Measurements from ENCODE around the gene TUBGCP4. TPM values are rescaled to one million over a fixed set of nuclear protein-coding genes. Genes with fewer than 3 reads are reported as not detected.
"Not testable (repeated sequence)": the region's sequence is repeated elsewhere in the genome, so short reads cannot be mapped to it uniquely, and the experiment has no call there.

The TUBGCP4 gene
- total and polyA plus RNA-seq, 2 donors, result 9.7 to 14.3 TPM

DNA sequence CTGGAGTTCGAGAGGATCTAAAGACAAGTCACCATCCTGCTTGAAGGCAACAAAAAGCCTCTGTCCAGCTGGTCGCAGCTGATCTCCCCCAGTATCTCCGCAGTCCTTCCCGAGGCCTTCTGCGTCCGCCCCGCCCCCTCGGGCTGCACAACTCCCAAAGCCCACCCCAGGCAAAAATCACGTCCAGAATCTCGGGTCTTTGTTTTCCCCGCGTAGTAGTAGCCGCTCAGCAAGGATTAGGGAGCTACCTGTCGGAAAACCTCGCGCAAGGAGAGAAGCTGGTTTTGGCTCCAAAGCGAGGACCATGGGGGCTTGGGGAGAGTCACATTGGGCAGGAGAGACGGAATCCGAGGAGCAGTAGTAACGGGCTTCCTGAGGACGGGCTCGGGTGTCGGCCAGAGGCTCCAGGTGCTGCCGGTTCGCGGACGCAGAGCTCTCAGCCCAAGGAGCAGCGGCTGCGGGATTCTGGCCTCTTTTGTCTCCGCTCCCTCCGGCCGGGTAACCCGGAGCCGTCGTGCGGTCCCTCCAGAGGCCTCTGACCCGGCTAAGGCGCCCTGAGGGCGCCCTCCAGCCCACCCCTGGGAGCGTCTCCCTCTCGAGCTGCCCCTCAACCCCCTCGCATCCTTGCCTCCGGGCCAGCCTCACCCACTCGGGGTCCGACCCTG lies 459 bp upstream of the TUBGCP4 start:
- no peaks in the 10 kb centered on the region for H3K36me3 ChIP-seq (ENCODE audit: insufficient read depth)
- no peak overlapping the region for H3K27ac ChIP-seq (ENCODE audit: low read depth)
- H3K4me3 ChIP-seq (ENCODE audit: low read depth, low read length), result peak overlapping the region; percentile 96
- WGBS, result 1% methylated on average over 45 of the region's 45 CpGs
- no peaks in the 10 kb centered on the region for H3K4me1 ChIP-seq (ENCODE audit: insufficient read depth)
- DNase-seq (ENCODE audit: extremely low spot score), result no peak

DNA sequence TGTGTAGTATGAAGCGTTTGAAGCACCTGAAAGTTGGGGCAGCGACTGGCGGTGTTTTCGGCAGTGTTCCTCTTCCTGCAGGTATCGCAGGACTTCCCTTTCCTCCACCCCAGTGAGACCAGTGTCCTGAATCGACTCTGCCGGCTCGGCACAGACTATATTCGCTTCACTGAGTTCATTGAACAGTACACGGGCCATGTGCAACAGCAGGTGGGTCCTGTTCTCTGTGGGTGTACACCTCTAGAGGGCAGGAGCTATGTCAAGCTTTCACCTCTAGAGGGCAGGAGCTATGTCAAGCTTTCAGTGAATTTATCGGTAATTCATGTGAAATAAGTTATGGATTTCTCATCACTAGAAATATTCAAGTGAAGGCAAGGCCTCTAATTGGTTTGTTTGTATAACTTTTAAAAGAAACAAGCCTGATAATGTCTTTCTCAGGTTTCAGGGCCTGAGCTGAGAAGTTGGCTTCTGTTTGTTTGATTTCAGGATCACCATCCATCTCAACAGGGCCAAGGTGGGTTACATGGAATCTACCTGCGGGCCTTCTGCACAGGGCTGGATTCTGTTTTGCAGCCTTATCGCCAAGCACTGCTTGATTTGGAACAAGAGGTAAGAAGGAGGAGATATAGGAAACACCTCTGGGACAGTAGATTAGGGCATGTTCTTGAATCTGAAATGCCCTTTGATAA lies 5.3 kb downstream of the TUBGCP4 start:
- H3K4me3 ChIP-seq (ENCODE audit: low read depth, low read length), result no peak overlapping the region
- no peaks in the 10 kb centered on the region for H3K36me3 ChIP-seq (ENCODE audit: insufficient read depth)
- WGBS, result 81% methylated on average over 13 of the region's 13 CpGs
- no peak overlapping the region for H3K27ac ChIP-seq (ENCODE audit: low read depth)
- no peaks in the 10 kb centered on the region for H3K4me1 ChIP-seq (ENCODE audit: insufficient read depth)
- no peak for DNase-seq (ENCODE audit: extremely low spot score)

DNA sequence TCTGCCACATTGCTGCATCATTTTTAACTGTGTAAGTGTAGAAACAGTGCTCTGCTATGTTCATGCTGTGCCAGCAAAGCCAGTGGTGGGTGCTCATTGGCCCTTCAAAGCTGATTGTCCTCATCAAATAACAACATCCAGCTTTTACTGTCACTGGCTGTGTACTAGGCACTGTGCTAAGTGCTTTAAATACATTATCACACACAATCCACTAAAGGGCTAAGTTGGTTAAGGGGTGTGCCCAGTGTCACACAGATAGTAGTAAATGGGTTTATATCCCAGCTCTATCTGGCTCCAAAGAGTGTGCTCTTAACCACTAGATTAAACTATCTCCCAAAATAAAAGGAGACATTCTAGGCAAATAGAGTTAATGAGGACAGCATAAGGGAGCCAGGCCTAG lies 7.7 kb downstream of the TUBGCP4 start:
- no peak overlapping the region for H3K27ac ChIP-seq (ENCODE audit: low read depth)
- H3K36me3 ChIP-seq (ENCODE audit: insufficient read depth), result peaks cover 3% of the 10 kb centered on the region
- DNase-seq (ENCODE audit: extremely low spot score), result no peak
- no peak overlapping the region for H3K4me3 ChIP-seq (ENCODE audit: low read depth, low read length)
- H3K4me1 ChIP-seq (ENCODE audit: insufficient read depth), result no peaks in the 10 kb centered on the region

DNA sequence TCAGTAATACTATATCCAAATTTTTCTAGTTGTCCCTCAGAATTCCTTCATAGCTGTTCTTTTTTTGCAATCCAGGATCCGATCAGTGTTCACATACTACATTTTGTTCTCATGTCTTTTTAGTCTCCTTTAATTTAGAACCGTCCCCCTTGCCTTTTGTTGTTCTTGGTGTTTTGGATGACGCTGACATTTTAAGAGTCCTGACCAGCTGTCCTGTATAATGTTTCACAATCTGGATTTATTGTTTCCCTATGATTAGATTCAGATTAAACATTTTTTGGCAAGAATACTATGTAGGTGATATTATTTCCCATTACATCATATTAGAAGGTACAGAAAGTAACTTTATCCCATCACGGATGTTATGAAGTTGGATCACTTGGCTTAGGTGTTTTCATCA lies 11.4 kb downstream of the TUBGCP4 start:
- Histone ChIP-seq H3K36me3 (ENCODE audit: insufficient read depth) (peaks cover 3% of the 10 kb centered on the region), H3K4me1 (ENCODE audit: insufficient read depth) (no peaks in the 10 kb centered on the region), H3K27ac (ENCODE audit: low read depth) (no peak overlapping the region), H3K4me3 (ENCODE audit: low read depth, low read length) (no peak overlapping the region)
- WGBS, result 85% methylated on average over 4 of the region's 4 CpGs
- DNase-seq (ENCODE audit: extremely low spot score), result no peak

DNA sequence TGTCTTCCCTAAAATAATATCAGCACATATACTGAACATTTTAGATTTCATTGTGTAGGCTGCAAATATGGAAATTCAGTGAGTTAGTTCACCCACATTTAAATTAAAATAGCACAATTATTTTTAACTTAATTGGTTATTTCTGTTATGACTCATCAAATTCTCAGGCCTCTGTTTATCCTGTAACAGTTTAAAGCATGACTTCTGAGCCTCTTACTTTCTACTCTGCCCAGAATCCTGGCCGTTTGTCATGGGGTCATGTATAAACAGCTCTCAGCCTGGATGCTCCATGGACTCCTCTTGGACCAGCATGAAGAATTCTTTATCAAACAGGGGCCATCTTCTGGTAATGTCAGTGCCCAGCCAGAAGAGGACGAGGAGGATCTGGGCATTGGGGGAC lies 12.2 kb downstream of the TUBGCP4 start:
- H3K27ac ChIP-seq (ENCODE audit: low read depth), result no peak overlapping the region
- H3K4me1 ChIP-seq (ENCODE audit: insufficient read depth), result no peaks in the 10 kb centered on the region
- WGBS, result 56% methylated on average over 2 of the region's 2 CpGs
- peaks cover 4% of the 10 kb centered on the region for H3K36me3 ChIP-seq (ENCODE audit: insufficient read depth)
- DNase-seq (ENCODE audit: extremely low spot score), result no peak
- H3K4me3 ChIP-seq (ENCODE audit: low read depth, low read length), result no peak overlapping the region

DNA sequence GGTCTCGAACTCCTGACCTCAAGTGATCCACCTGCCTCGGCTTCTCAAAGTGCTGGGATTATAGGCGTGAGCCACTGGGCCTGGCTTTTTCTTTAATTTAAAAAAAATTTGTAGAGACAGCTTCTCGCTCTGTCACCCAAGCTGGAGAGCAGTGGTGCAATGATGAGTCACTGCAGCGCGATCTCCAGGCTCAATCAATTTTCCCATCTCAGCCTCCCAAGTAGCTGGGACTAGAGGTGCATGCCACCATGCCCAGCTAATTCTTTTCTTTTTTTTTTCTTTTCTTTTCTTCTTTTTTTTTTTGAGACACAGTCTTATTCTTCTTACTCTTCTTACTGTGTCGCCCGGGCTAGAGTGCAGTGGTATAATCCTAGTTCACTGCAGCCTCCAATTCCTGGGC lies 19.8 kb downstream of the TUBGCP4 start:
- H3K4me3 ChIP-seq (ENCODE audit: low read depth, low read length), result no peak overlapping the region
- no peaks in the 10 kb centered on the region for H3K4me1 ChIP-seq (ENCODE audit: insufficient read depth)
- H3K36me3 ChIP-seq (ENCODE audit: insufficient read depth), result peaks cover 4% of the 10 kb centered on the region
- WGBS, result 97% methylated on average over 8 of the region's 8 CpGs
- H3K27ac ChIP-seq (ENCODE audit: low read depth), result no peak overlapping the region
- DNase-seq (ENCODE audit: extremely low spot score), result no peak

DNA sequence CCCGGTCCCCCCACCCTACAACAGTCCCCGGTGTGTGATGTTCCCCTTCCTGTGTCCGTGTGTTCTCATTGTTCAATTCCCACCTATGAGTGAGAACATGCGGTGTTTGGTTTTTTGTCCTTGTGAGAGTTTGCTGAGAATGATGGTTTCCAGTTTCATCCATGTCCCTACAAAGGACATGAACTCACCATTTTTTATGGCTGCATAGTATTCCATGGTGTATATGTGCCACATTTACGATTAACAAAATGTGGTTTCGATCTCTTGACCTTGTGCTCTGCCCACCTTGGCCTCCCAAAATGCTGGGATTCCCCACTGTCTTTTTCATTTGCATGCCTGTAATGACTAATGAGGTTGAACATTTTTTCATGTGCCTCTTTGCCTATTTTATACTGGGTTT lies 22.7 kb downstream of the TUBGCP4 start:
- H3K36me3 ChIP-seq (ENCODE audit: insufficient read depth); DNase-seq (ENCODE audit: extremely low spot score): not testable (repeated sequence)
- 92% methylated on average over 6 of the region's 6 CpGs for WGBS

DNA sequence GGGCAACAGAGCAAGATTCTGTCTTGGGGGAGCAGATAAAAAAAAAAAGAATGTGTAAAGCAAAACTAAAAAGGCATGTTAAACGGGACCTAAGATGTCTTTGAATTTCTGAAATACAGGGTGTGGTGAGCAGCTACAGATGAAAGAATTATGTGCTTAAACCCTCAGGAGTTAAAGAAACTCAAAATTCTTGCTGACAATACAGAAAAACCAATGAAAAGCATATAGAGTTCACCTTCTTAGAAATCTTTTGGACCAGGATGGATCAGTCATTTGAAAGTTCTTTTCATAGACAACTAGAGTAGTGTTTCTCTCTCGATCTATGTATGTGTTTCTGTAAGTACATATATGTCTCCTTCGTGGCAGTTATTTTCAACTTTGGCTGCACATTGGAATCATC lies 31.4 kb downstream of the TUBGCP4 start:
- no peak for DNase-seq (ENCODE audit: extremely low spot score)
- 86% methylated on average over 3 of the region's 3 CpGs for WGBS
- Histone ChIP-seq H3K36me3 (ENCODE audit: insufficient read depth) (peaks cover 11% of the 10 kb centered on the region), H3K4me3 (ENCODE audit: low read depth, low read length) (no peak overlapping the region), H3K27ac (ENCODE audit: low read depth) (no peak overlapping the region), H3K4me1 (ENCODE audit: insufficient read depth) (no peaks in the 10 kb centered on the region)

More for the DNA sequence above, 22.7 kb downstream of the TUBGCP4 start:
- not testable (repeated sequence) for H3K27ac ChIP-seq (ENCODE audit: low read depth); H3K4me3 ChIP-seq (ENCODE audit: low read depth, low read length); H3K4me1 ChIP-seq (ENCODE audit: insufficient read depth)

DNA sequence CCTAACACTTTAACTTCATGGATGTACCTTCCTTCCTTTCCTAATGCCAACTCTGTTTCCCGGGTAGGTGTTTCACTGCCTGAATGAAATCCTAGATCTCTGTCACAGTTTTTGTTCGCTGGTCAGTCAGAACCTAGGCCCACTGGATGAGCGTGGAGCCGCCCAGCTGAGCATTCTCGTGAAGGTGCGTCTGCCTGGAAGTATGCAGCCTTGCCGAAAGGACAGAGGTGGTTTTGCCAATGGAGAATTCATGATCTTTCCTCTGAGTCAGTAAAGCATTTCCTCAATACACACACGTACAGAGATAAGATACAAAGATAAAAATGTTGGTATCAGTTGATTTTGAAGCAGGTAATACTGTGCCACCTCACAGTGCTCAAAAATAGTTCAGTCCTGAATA lies 32.7 kb downstream of the TUBGCP4 start:
- peaks cover 14% of the 10 kb centered on the region for H3K36me3 ChIP-seq (ENCODE audit: insufficient read depth)
- 83% methylated on average over 8 of the region's 8 CpGs for WGBS

DNA sequence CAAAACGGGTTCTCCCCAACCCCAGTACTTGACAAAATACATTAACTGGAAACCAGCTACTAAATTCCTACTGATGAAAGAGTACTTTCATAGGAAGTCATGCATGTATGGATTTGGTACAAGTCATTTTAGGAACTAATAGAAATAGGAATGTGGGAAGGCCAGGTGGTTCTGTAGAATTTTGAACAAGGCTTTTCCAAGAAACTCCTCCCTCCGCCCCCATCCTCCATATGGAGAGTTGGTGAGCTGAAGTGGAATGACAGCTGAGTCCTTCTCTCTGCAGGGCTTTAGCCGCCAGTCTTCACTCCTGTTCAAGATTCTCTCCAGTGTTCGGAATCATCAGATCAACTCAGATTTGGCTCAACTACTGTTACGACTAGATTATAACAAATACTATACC lies 33.2 kb downstream of the TUBGCP4 start:
- Histone ChIP-seq H3K4me3 (ENCODE audit: low read depth, low read length) (no peak overlapping the region), H3K4me1 (ENCODE audit: insufficient read depth) (no peaks in the 10 kb centered on the region), H3K27ac (ENCODE audit: low read depth) (no peak overlapping the region), H3K36me3 (ENCODE audit: insufficient read depth) (peaks cover 14% of the 10 kb centered on the region)
- 85% methylated on average over 5 of the region's 5 CpGs for WGBS
- DNase-seq (ENCODE audit: extremely low spot score), result no peak

More for the DNA sequence above, 32.7 kb downstream of the TUBGCP4 start:
- DNase-seq (ENCODE audit: extremely low spot score), result no peak
- no peak overlapping the region for H3K27ac ChIP-seq (ENCODE audit: low read depth)
- H3K4me3 ChIP-seq (ENCODE audit: low read depth, low read length), result no peak overlapping the region
- no peaks in the 10 kb centered on the region for H3K4me1 ChIP-seq (ENCODE audit: insufficient read depth)

DNA sequence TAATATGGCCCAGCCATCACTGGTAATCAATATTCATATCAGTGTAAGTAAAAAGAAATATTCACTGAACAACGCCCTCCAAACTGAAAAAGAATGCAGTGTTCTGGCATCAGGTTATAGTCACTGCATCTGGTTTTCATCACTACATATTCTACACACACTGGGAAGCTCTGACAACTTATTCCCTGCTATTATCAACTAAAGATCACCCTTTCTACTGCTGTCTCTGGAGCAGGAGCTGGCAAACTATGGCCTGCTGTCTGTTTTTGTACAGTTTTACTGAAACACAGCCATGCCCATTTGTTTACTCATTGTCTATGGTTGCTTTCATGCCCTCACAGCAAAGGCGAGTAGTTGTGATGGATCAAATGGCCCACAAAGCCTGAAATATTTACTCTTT lies 35.3 kb downstream of the TUBGCP4 start:
- H3K4me3 ChIP-seq (ENCODE audit: low read depth, low read length), result no peak overlapping the region
- H3K36me3 ChIP-seq (ENCODE audit: insufficient read depth), result peaks cover 16% of the 10 kb centered on the region
- WGBS, result 46% methylated on average over 2 of the region's 2 CpGs
- H3K27ac ChIP-seq (ENCODE audit: low read depth), result no peak overlapping the region
- no peaks in the 10 kb centered on the region for H3K4me1 ChIP-seq (ENCODE audit: insufficient read depth)
- no peak for DNase-seq (ENCODE audit: extremely low spot score)

DNA sequence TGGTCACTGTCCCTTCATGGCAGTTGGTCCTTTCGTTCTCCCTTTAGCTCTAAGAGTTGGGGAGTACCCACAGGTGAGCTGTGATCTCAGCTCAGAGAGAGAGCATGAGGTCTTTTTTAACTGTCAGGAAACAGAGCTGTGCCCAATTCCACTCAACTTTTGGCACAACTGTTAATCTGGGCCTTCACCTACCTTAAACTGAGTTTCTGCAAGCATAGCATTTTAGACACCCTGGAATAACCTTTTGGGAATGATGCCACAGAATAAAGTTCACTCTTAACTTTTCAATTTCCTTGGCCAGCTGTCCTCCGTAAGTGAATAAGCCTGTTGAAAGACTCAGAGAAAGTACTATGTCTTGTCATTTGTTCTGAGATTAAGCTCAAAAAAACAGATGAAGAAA lies 35.9 kb downstream of the TUBGCP4 start:
- no peak overlapping the region for H3K4me3 ChIP-seq (ENCODE audit: low read depth, low read length)
- no peak for DNase-seq (ENCODE audit: extremely low spot score)
- peaks cover 12% of the 10 kb centered on the region for H3K36me3 ChIP-seq (ENCODE audit: insufficient read depth)
- 86% methylated on average over 2 of the region's 2 CpGs for whole genome bisulfite sequencing
- H3K4me1 ChIP-seq (ENCODE audit: insufficient read depth), result no peaks in the 10 kb centered on the region
- H3K27ac ChIP-seq (ENCODE audit: low read depth), result no peak overlapping the region

DNA sequence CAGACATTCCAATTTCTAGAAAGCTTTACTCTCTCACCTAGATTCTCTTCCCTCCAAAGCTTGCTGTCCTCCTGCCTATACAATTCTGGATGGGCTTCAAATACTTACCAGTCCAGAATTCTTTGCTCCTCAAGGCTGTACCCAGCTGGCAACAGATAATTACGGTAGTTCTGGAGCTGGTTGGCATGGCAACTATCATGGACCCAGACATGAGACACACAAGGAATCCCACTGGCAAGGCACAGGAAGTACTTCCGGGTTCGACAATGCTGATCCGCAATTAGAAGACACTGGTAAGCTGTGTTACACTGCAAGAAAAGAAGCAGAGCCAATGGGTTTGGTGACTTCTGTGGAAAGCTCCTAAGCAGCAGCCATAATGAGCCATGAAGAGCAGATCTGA lies 37.9 kb downstream of the TUBGCP4 start:
- Histone ChIP-seq H3K27ac (ENCODE audit: low read depth) (no peak overlapping the region), H3K36me3 (ENCODE audit: insufficient read depth) (peaks cover 13% of the 10 kb centered on the region), H3K4me3 (ENCODE audit: low read depth, low read length) (no peak overlapping the region), H3K4me1 (ENCODE audit: insufficient read depth) (no peaks in the 10 kb centered on the region)
- WGBS, result 80% methylated on average over 4 of the region's 4 CpGs
- DNase-seq (ENCODE audit: extremely low spot score), result no peak

DNA sequence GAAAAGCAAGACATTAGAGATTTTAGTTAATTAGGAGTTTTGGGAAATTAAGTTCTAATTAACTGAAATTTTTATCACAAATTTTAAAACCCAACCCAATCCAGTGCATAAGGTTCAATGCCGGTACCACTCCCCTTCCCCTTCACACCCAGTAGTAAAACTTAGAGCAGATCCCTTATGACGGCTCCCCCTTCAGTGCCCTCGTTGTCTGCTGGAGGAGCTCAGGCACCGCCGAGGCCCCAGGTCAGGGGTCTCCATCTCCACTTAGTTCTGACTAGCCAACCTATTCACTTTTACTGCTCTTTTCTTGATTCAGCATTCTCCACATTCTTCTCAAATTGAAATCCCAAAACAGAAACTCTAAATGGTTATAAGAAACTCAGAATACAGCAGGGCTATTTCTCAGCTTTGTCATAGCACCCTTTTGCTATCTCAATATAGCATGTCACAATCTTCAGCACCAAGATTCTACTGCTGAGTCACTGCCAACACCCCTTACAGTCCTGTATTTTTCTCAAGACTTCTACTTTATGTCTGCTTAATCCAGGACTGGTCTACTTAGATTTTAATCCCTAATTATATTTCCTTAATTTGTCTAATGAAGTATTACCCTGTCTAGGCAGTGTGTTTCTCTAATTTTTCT lies 39.8 kb downstream of the TUBGCP4 start:
- Histone ChIP-seq H3K36me3 (ENCODE audit: insufficient read depth) (peaks cover 10% of the 10 kb centered on the region), H3K4me3 (ENCODE audit: low read depth, low read length) (no peak overlapping the region), H3K4me1 (ENCODE audit: insufficient read depth) (no peaks in the 10 kb centered on the region), H3K27ac (ENCODE audit: low read depth) (no peak overlapping the region)
- WGBS, result 82% methylated on average over 5 of the region's 5 CpGs
- DNase-seq (ENCODE audit: extremely low spot score), result no peak
